Natural killer cell (primary cell): ENCODE data around the gene TTC39C. TPM values are rescaled to one million over a fixed set of nuclear protein-coding genes. Genes with fewer than 3 reads are reported as not detected.
A peak's percentile ranks its signal among the peaks of the same experiment; 100 is the strongest.
"Not testable (repeated sequence)": the region's sequence is repeated elsewhere in the genome, so short reads cannot be mapped to it uniquely, and the experiment has no call there.

Experiments
- ATAC-seq, 3 donors: fragments of 150-1000 bp in 2 of 3; fragments of 200-7000 bp in 1 of 3; cut with Tn5 transposase; 1 replicate in 1 of 3; 2 replicates in 2 of 3; pipeline ENCODE4 v1.10.0; 2021; ENCODE audit warnings: mild to moderate bottlenecking in 2 of 3, moderate library complexity in 2 of 3
- DNase-seq, 2 donors: peaks; one replicate each; pipeline versions ENCODE4 v3.0.0 to v3.0.0-alpha.2; 2013 to 2021; ENCODE audit warnings: mixed read lengths in 1 of 2
- H3K27ac ChIP-seq: one replicate; pipeline ENCODE4 v1.5.1; 2013; ENCODE audit warnings: mild to moderate bottlenecking, low read length
- H3K27me3 ChIP-seq: one replicate; pipeline ENCODE4 v1.6.1; 2013; ENCODE audit warnings: low read length; ENCODE audit not compliant: control insufficient read depth, insufficient read depth
- H3K36me3 ChIP-seq: one replicate; pipeline ENCODE4 v1.6.1; 2013; ENCODE audit warnings: low read length; ENCODE audit not compliant: control insufficient read depth, insufficient read depth
- H3K4me1 ChIP-seq: one replicate; pipeline ENCODE4 v1.6.1; 2013; ENCODE audit warnings: low read length; ENCODE audit not compliant: control insufficient read depth, insufficient read depth
- H3K4me3 ChIP-seq: one replicate; pipeline ENCODE4 v1.5.1; 2013; ENCODE audit warnings: low read length
- H3K9me3 ChIP-seq: one replicate; pipeline ENCODE4 v1.6.1; 2013; ENCODE audit warnings: low read length; ENCODE audit not compliant: control insufficient read depth, insufficient read depth
- H3K27ac Mint-ChIP-seq, 2 donors: one replicate each; pipeline ENCODE4 v1.8.0; 2022; ENCODE audit warnings: mild to moderate bottlenecking in 2 of 2, mixed read lengths in 2 of 2, moderate library complexity in 1 of 2
- H3K27me3 Mint-ChIP-seq, 2 donors: one replicate each; pipeline ENCODE4 v1.8.0; 2022; ENCODE audit warnings: low read depth in 2 of 2, mixed read lengths in 2 of 2
- H3K36me3 Mint-ChIP-seq: one replicate; pipeline ENCODE4 v1.8.0; 2022; ENCODE audit warnings: mixed read lengths
- H3K4me1 Mint-ChIP-seq, 2 donors: one replicate each; pipeline ENCODE4 v1.8.0; 2022; ENCODE audit warnings: mixed read lengths in 2 of 2
- H3K4me3 Mint-ChIP-seq: one replicate; pipeline ENCODE4 v1.8.0; 2022; ENCODE audit warnings: mild to moderate bottlenecking, moderate library complexity, mixed read lengths
- H3K9me3 Mint-ChIP-seq, 2 donors: one replicate each; pipeline ENCODE4 v1.8.0; 2022; ENCODE audit warnings: mixed read lengths in 2 of 2
- CTCF ChIP-seq: fragments of 200-600 bp; IDR thresholded peaks from one replicate; pipeline ENCODE4 v1.8.0; 2022; ENCODE audit warnings: antibody characterized with exemption
- WGBS: methylation state at CpG from one replicate; pipeline ENCODE4 v1.1.7; 2013; ENCODE audit warnings: missing lambda C conversion rate; ENCODE audit not compliant: insufficient coverage; 5-methylcytosine and 5-hydroxymethylcytosine counted together
- intact Hi-C: fragments of 100-400 bp; cut with micrococcal nuclease; formaldehyde crosslinking; loops from one replicate; pipeline ENCODE4 v1.14.2; 2022
- total RNA-seq, 4 donors: library from RNA; stranded (reverse); fragments of 120-200 nt in 1 of 4; gene quantifications; one replicate each; pipeline versions ENCODE4 v1.2.3 to v1.2.4, GENCODE V29; 2013 to 2022

TTC39C gene
- total RNA-seq, 3 donors from 2014 or later (not counting 1 experiment from before 2014, with no cell fraction given) = 39.0 to 61.5 (median 44.3) TPM

GRCh38 chr18:24073791-24074190 lies 59.2 kb downstream of the TTC39C start:
- no peak overlapping the region for H3K27ac Mint-ChIP-seq
- H3K4me3 Mint-ChIP-seq = no peak overlapping the region
- no peaks in the 10 kb centered on the region for H3K9me3 Mint-ChIP-seq
- Histone ChIP-seq H3K4me1 (peaks cover 13% of the 10 kb centered on the region), H3K9me3 (no peaks in the 10 kb centered on the region), H3K36me3 (peaks cover 20% of the 10 kb centered on the region), H3K4me3 (no peak overlapping the region), H3K27me3 (no peaks in the 10 kb centered on the region), H3K27ac (no peak overlapping the region)
- no peaks in the 10 kb centered on the region for H3K27me3 Mint-ChIP-seq
- peaks cover 19 to 22% of the 10 kb centered on the region in 2 donors for H3K4me1 Mint-ChIP-seq
- peaks cover 10% of the 10 kb centered on the region for H3K36me3 Mint-ChIP-seq
- ATAC-seq (no peak), DNase-seq (no peak)
- intact Hi-C loops = no loop called here
- TF ChIP-seq CTCF = no peak

GRCh38 chr18:24074757-24075156 lies 60.2 kb downstream of the TTC39C start:
- H3K4me3 Mint-ChIP-seq, H3K4me3 ChIP-seq, H3K27me3 ChIP-seq, DNase-seq, ATAC-seq, intact Hi-C loops, H3K9me3 ChIP-seq, H3K9me3 Mint-ChIP-seq, H3K27ac Mint-ChIP-seq, H3K27me3 Mint-ChIP-seq, H3K27ac ChIP-seq: not testable (repeated sequence)
- Mint-ChIP-seq H3K36me3 (peaks cover 10% of the 10 kb centered on the region), H3K4me1 (peaks cover 19 to 22% of the 10 kb centered on the region in 2 donors)
- Histone ChIP-seq H3K36me3 (peaks cover 11% of the 10 kb centered on the region), H3K4me1 (peaks cover 13% of the 10 kb centered on the region)
- 100% methylated on average over 3 of the region's 4 CpGs for WGBS

GRCh38 chr18:24075767-24076597 lies 61.4 kb downstream of the TTC39C start:
- no peaks in the 10 kb centered on the region for H3K9me3 Mint-ChIP-seq
- H3K36me3 ChIP-seq = peaks cover 17% of the 10 kb centered on the region
- H3K9me3 ChIP-seq = no peaks in the 10 kb centered on the region
- H3K4me1 Mint-ChIP-seq = peaks cover 25 to 32% of the 10 kb centered on the region in 2 donors
- intact Hi-C loops = no loop called here
- H3K27me3 ChIP-seq = no peaks in the 10 kb centered on the region
- H3K27ac Mint-ChIP-seq = peak overlapping the region; percentile 68
- peaks cover 13% of the 10 kb centered on the region for H3K4me1 ChIP-seq
- WGBS = 47% methylated on average over 13 of the region's 13 CpGs
- H3K27me3 Mint-ChIP-seq = no peaks in the 10 kb centered on the region
- ATAC-seq (peak; percentile 71 to 92 (median 91)), DNase-seq (peak; percentile 22 to 66)
- no peak for TF ChIP-seq CTCF
- H3K36me3 Mint-ChIP-seq = peaks cover 10% of the 10 kb centered on the region
- no peak overlapping the region for H3K27ac ChIP-seq
- no peak overlapping the region for H3K4me3 ChIP-seq
- H3K4me3 Mint-ChIP-seq = peak overlapping the region; percentile 28

- Mint-ChIP-seq H3K27me3 (no peaks in the 10 kb centered on the region), H3K9me3 (no peaks in the 10 kb centered on the region), H3K36me3 (peaks cover 10% of the 10 kb centered on the region), H3K4me3 (no peak overlapping the region), H3K27ac (peak overlapping the region; percentile 65 to 68), H3K4me1 (peaks cover 27 to 33% of the 10 kb centered on the region in 2 donors)
- H3K9me3 ChIP-seq = no peaks in the 10 kb centered on the region
- ATAC-seq = no peak
- no peak overlapping the region for H3K27ac ChIP-seq
- no peak for TF ChIP-seq CTCF
- H3K4me1 ChIP-seq = peaks cover 13% of the 10 kb centered on the region
- 98% methylated on average over 9 of the region's 10 CpGs for WGBS
- no peak for DNase-seq
- H3K36me3 ChIP-seq = peaks cover 20% of the 10 kb centered on the region
- intact Hi-C loops = no loop called here
- no peaks in the 10 kb centered on the region for H3K27me3 ChIP-seq
- no peak overlapping the region for H3K4me3 ChIP-seq
Measured at GRCh38 chr18:24076950-24077349, 62.4 kb downstream of the TTC39C start.
